Tibial nerve (tissue), 4 donors: ENCODE data around the gene ZNF554.

Source experiments
- CTCF ChIP-seq, 5 experiments: fragments of 200-600 bp in 3 of 5; fragments of 450-650 bp in 2 of 5; sonication (generic) in 3 of 5; IDR thresholded peaks; one replicate each; pipeline ENCODE4 v1.5.1; 2016 to 2019; ENCODE audit warnings: antibody characterized with exemption in 5 of 5, mild to moderate bottlenecking in 3 of 5, moderate library complexity in 2 of 5
- EP300 ChIP-seq, 2 donors: sonication (generic); formaldehyde crosslinking; IDR thresholded peaks; one replicate each; pipeline ENCODE4 v1.6.1; 2017; ENCODE audit warnings: antibody characterized with exemption in 2 of 2, mild to moderate bottlenecking in 1 of 2
- POLR2A ChIP-seq, 2 donors: fragments of 450-650 bp; IDR thresholded peaks; one replicate each; pipeline ENCODE4 v1.6.1; 2017; ENCODE audit warnings: antibody characterized with exemption in 2 of 2, mild to moderate bottlenecking in 2 of 2, moderate library complexity in 2 of 2

- TF ChIP-seq POLR2A (IDR thresholded peaks at IDR 0.05) (no peak), CTCF (IDR thresholded peaks at IDR 0.05) (no peak), EP300 (IDR thresholded peaks at IDR 0.05) (no peak)
Observed at GRCh38 chr19:2803486-2804155, 16.0 kb upstream of the ZNF554 start.
